K562 (cell line): ENCODE results near the gene SMURF1. TPM values are rescaled to one million over a fixed set of nuclear protein-coding genes. Genes with fewer than 3 reads are reported as not detected.

Source experiments
- ATF7 ChIP-seq: fragments of 450-650 bp; IDR thresholded peaks from 2 replicates; pipeline ENCODE4 v1.7.1; 2014; ENCODE audit warnings: mild to moderate bottlenecking, moderate library complexity
- DDX20 ChIP-seq: fragments of 450-650 bp; IDR thresholded peaks from 2 replicates; pipeline ENCODE4 v1.6.1; 2016; ENCODE audit warnings: missing genetic modification characterization, low read depth, mild to moderate bottlenecking, missing compliant biosample characterization, moderate library complexity
- FOSL1 ChIP-seq: fragments of 200-800 bp; sonication (Bioruptor generic); conservative IDR thresholded peaks from 2 replicates; pipeline ENCODE4 v1.6.1; 2016; ENCODE audit warnings: missing genetic modification characterization, missing compliant biosample characterization
- FOXA3 ChIP-seq, 2 experiments: fragments of 450-650 bp in 1 of 2; sonication (generic) in 1 of 2; formaldehyde crosslinking; IDR thresholded peaks in 1 of 2; conservative IDR thresholded peaks in 1 of 2; 2 replicates each; pipeline versions ENCODE4 v1.4.0 to v1.8.0; 2020 to 2022; ENCODE audit warnings: mild to moderate bottlenecking in 2 of 2, missing genetic modification reagents in 1 of 2
- GATA2 ChIP-seq: sonication (generic); formaldehyde crosslinking; IDR thresholded peaks from 2 replicates; pipeline ENCODE4 v1.4.0; 2020; ENCODE audit warnings: mild to moderate bottlenecking, missing genetic modification reagents
- HNRNPUL1 ChIP-seq: fragments of 200-400 bp; formaldehyde crosslinking; IDR thresholded peaks from 2 replicates; pipeline ENCODE4 v1.6.1; 2017; ENCODE audit warnings: low read length
- KDM1A ChIP-seq, 2 experiments: fragments of 450-650 bp; IDR thresholded peaks; 2 replicates each; pipeline ENCODE4 v1.6.1; 2016; ENCODE audit warnings: mild to moderate bottlenecking in 2 of 2
- MAZ ChIP-seq, 2 experiments: fragments of 450-650 bp in 1 of 2; sonication (generic) in 1 of 2; formaldehyde crosslinking; IDR thresholded peaks in 1 of 2; conservative IDR thresholded peaks in 1 of 2; 2 replicates each; pipeline versions ENCODE4 v1.4.0 to v1.5.0; 2020; ENCODE audit warnings: mild to moderate bottlenecking in 1 of 2, missing genetic modification reagents in 1 of 2
- MYC ChIP-seq, 2 experiments: fragments of 250-450 bp in 1 of 2; sonication (Bioruptor Pico) in 1 of 2; IDR thresholded peaks; 2 replicates each; pipeline versions ENCODE4 v1.5.1 to v1.6.1; 2012 to 2021; ENCODE audit warnings: low read depth in 2 of 2, borderline replicate concordance in 1 of 2, improper control_type of control experiment in 1 of 2, low read length in 1 of 2, mild to moderate bottlenecking in 1 of 2, moderate library complexity in 1 of 2
- NCOA1 ChIP-seq: fragments of 450-650 bp; IDR thresholded peaks from 2 replicates; pipeline ENCODE4 v1.6.1; 2016; ENCODE audit warnings: low read depth
- PKNOX1 ChIP-seq: fragments of 450-650 bp; IDR thresholded peaks from 2 replicates; pipeline ENCODE4 v1.6.1; 2016
- SIN3B ChIP-seq: fragments of 450-650 bp; IDR thresholded peaks from 2 replicates; pipeline ENCODE4 v1.6.1; 2017; ENCODE audit warnings: low read depth, mild to moderate bottlenecking, moderate library complexity
- TAL1 ChIP-seq: fragments of 450-650 bp; IDR thresholded peaks from 2 replicates; pipeline ENCODE4 v1.6.1; 2016; ENCODE audit warnings: mild to moderate bottlenecking
- TBL1XR1 ChIP-seq, 2 experiments: IDR thresholded peaks; 2 replicates each; pipeline ENCODE4 v1.6.1; 2012; ENCODE audit warnings: improper control_type of control experiment in 2 of 2, low read length in 2 of 2, mild to moderate bottlenecking in 1 of 2
- ZNF384 ChIP-seq: IDR thresholded peaks from 2 replicates; pipeline ENCODE4 v1.6.1; 2012; ENCODE audit warnings: low read depth, low read length, improper control_type of control experiment
- ZNF592 ChIP-seq: fragments of 450-650 bp; IDR thresholded peaks from 2 replicates; pipeline ENCODE4 v1.6.1; 2017; ENCODE audit warnings: antibody characterized with exemption, mild to moderate bottlenecking
- ZNF766 ChIP-seq: fragments of 200-800 bp; sonication (Bioruptor generic); conservative IDR thresholded peaks from 2 replicates; pipeline ENCODE4 v1.6.1; 2016; ENCODE audit warnings: missing genetic modification characterization, missing compliant biosample characterization
- ZNF778 ChIP-seq: fragments of 450-650 bp; formaldehyde crosslinking; IDR thresholded peaks from 2 replicates; pipeline ENCODE4 v1.4.0; 2020; ENCODE audit warnings: mild to moderate bottlenecking, moderate library complexity
- polyA plus RNA-seq, 8 experiments: library from polyadenylated mRNA; depleted of rRNA in 4 of 8; stranded (reverse) in 5 of 8; unstranded in 3 of 8; fragments of >200 nt; fragmentation: Nextera tagmentation in 2 of 8; fragmentation: Illumina TruSeq in 1 of 8; extraction: Ambion mirVana in 2 of 8; extraction: Trizol in 1 of 8; gene quantifications; 2 replicates each; pipeline versions ENCODE4 v1.2.1 to v1.2.3, GENCODE V29; 2011 to 2014; ENCODE audit warnings: inconsistent platforms in 1 of 8, missing spikeins in 1 of 8
- total RNA-seq, 7 experiments: library from RNA; depleted of rRNA in 6 of 7; stranded (reverse); fragments of >200 nt in 6 of 7; fragmentation: Illumina TruSeq in 2 of 7; extraction: Trizol in 2 of 7; gene quantifications; 2 replicates each; pipeline versions ENCODE4 v1.2.1 to v1.2.3, GENCODE V29; 2011 to 2021; ENCODE audit warnings: low replicate concordance in 1 of 7

The SMURF1 gene
- total and polyA plus RNA-seq, 9 of the 15 experiments (the other 6 are each of a cell fraction or from before 2014, with no cell fraction given), result 1.0 to 20.1 (median 12.6) TPM

- TF ChIP-seq ZNF592, result peak; percentile 81
- no peak for TF ChIP-seq HNRNPUL1
- TF ChIP-seq FOSL1 (tag), result peak; percentile 69; the same call in 1 of the 2 replicates
- peak; percentile 70 to 72 for TF ChIP-seq KDM1A (IDR thresholded peaks at IDR 0.05)
- peak; percentile 80 for TF ChIP-seq PKNOX1
- 0 out of 4 replicates have a peak, but pooled peaks of 1 of the 2 experiments have one; percentile 15 for TF ChIP-seq MAZ (CRISPR knock-in tag; conservative IDR thresholded peaks at IDR 0.05 in 1 of 2, IDR thresholded peaks at IDR 0.05 in 1 of 2)
- TF ChIP-seq NCOA1, result 0 out of 2 replicates have a peak, but pooled peaks have one; percentile 58
- peak; percentile 58 for TF ChIP-seq TAL1
- no peak for TF ChIP-seq ZNF384
- TF ChIP-seq ZNF766, result 0 out of 2 replicates have a peak, but pooled peaks have one; percentile 24
- peak; percentile 73; the same call in 1 of the 2 replicates for TF ChIP-seq GATA2 (CRISPR knock-in tag)
- TF ChIP-seq ZNF778 (CRISPR knock-in tag), result no peak
- TF ChIP-seq MYC (IDR thresholded peaks at IDR 0.05; ENCODE audit: low read depth, low read length), result 0 out of 2 replicates have a peak, but pooled peaks have one; percentile 42
- no peak for TF ChIP-seq MYC (CRISPR knock-in tag; IDR thresholded peaks at IDR 0.05; ENCODE audit: borderline replicate concordance, low read depth)
- TF ChIP-seq SIN3B, result no peak
- TF ChIP-seq ATF7, result peak; percentile 59; the same call in 1 of the 2 replicates
- TF ChIP-seq TBL1XR1 (IDR thresholded peaks at IDR 0.05; ENCODE audit: low read length in 2 of 2), result 0 out of 4 replicates have a peak, but pooled peaks of 1 of the 2 experiments have one; percentile 15
- TF ChIP-seq FOXA3 (CRISPR knock-in tag; conservative IDR thresholded peaks at IDR 0.05 in 1 of 2, IDR thresholded peaks at IDR 0.05 in 1 of 2), result peak in 1 of 2 experiments; percentile 34; a peak in 1 of 4 replicates
- TF ChIP-seq DDX20 (tag), result no peak
Measured at GRCh38 chr7:99128076-99128950, 15.6 kb downstream of the SMURF1 start (continued).
